Left ventricle myocardium inferior (tissue), 1 donor: ENCODE measurements around the gene ZP2. TPM values are rescaled to one million over a fixed set of nuclear protein-coding genes. Genes with fewer than 3 reads are reported as not detected.
"Not testable (repeated sequence)": the region's sequence is repeated elsewhere in the genome, so short reads cannot be mapped to it uniquely, and the experiment has no call there.

Experiments used
- DNase-seq: peaks from one replicate; pipeline ENCODE4 v3.0.0-alpha.2; 2020
- H3K27ac ChIP-seq: fragments of 200-600 bp; replicated peaks from 2 replicates; pipeline ENCODE4 v1.8.0; 2021
- H3K27me3 ChIP-seq: fragments of 200-600 bp; 2 replicates; pipeline ENCODE4 v1.8.0; 2021; ENCODE audit warnings: low read depth
- H3K36me3 ChIP-seq: fragments of 200-600 bp; 2 replicates; pipeline ENCODE4 v1.8.0; 2021
- H3K4me1 ChIP-seq: fragments of 200-600 bp; 2 replicates; pipeline ENCODE4 v1.8.0; 2021
- H3K4me3 ChIP-seq: fragments of 200-600 bp; 2 replicates; pipeline ENCODE4 v1.8.0; 2021; ENCODE audit warnings: mild to moderate bottlenecking, moderate library complexity
- H3K9me3 ChIP-seq: fragments of 200-600 bp; replicated peaks from 2 replicates; pipeline ENCODE4 v1.8.0; 2021
- intact Hi-C: fragments of 100-400 bp; cut with micrococcal nuclease; formaldehyde crosslinking; loops from one replicate; pipeline ENCODE4 v1.11.0; 2022
- total RNA-seq: library from RNA; stranded (reverse); fragmentation: NEBNext Ultra II Directional; extraction: Animal tissue kit (Norgen Biotek cat#: 25700); gene quantifications from one replicate; pipeline ENCODE4 v1.2.1, GENCODE V29; 2021
- TF ChIP-seq, protein P1 (sequence below): fragments of 200-600 bp; IDR thresholded peaks from 2 replicates; pipeline ENCODE4 v1.8.0; 2021; ENCODE audit warnings: antibody characterized with exemption, mild to moderate bottlenecking, borderline replicate concordance
- donor health status: DM: no; HTN: yes; CAD: no; lungs with severe emphysema.

ZP2 gene
- total RNA-seq, 1 donor from 2014 or later, result not detected

DNA sequence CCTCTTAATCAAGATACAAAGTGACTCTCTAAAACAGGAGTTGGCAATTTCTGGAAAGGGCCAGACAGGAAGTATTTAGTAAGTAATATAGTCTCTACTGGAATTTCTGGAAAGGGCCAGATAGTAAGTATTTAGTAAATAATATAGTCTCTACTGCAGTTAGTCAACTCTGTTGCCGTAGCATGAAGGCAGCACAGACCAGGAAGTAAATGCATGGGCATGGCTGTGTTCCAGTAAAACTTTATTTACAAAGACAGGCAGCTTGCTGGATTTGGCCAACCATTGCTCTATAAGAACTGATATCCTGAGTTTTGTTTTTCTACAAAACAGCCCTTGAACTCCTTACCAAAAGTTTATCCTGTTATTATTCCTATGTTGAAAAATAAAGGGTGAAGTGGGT lies 36.0 kb downstream of the ZP2 start:
- H3K27ac ChIP-seq, result no peak overlapping the region
- no peaks in the 10 kb centered on the region for H3K9me3 ChIP-seq
- H3K27me3 ChIP-seq, result no peaks in the 10 kb centered on the region
- intact Hi-C loops, result no loop called here
- H3K36me3 ChIP-seq, result peaks cover 99% of the 10 kb centered on the region
- no peak overlapping the region for H3K4me3 ChIP-seq
- TF ChIP-seq, protein P1, sequence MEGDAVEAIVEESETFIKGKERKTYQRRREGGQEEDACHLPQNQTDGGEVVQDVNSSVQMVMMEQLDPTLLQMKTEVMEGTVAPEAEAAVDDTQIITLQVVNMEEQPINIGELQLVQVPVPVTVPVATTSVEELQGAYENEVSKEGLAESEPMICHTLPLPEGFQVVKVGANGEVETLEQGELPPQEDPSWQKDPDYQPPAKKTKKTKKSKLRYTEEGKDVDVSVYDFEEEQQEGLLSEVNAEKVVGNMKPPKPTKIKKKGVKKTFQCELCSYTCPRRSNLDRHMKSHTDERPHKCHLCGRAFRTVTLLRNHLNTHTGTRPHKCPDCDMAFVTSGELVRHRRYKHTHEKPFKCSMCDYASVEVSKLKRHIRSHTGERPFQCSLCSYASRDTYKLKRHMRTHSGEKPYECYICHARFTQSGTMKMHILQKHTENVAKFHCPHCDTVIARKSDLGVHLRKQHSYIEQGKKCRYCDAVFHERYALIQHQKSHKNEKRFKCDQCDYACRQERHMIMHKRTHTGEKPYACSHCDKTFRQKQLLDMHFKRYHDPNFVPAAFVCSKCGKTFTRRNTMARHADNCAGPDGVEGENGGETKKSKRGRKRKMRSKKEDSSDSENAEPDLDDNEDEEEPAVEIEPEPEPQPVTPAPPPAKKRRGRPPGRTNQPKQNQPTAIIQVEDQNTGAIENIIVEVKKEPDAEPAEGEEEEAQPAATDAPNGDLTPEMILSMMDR, result no peak
- DNase-seq, result no peak
- peaks cover 6% of the 10 kb centered on the region for H3K4me1 ChIP-seq

DNA sequence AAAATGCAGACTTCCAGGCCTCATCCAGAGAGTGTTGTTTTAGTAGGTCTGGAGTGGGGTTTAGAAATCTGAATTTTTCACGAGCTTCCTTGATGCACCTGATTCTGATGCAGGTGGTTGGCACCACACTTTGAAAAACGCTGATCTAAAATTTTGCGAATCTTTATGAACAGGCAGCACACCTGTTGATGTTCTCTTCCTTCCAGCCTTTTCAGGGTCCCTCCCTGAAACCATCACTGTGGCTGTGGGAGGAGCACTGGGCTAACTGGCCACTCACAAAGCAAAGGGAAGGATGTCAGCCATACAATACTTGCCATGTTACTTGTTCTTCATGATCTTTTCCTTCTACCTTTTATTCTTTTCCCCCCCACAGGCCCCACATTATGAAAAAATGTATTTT lies 38.7 kb downstream of the ZP2 start:
- Histone ChIP-seq H3K27ac (no peak overlapping the region), H3K27me3 (no peaks in the 10 kb centered on the region), H3K36me3 (peaks cover 81% of the 10 kb centered on the region), H3K4me1 (peaks cover 7% of the 10 kb centered on the region), H3K4me3 (no peak overlapping the region), H3K9me3 (no peaks in the 10 kb centered on the region)
- TF ChIP-seq, protein P1, result no peak
- DNase-seq, result no peak
- intact Hi-C loops, result no loop called here

DNA sequence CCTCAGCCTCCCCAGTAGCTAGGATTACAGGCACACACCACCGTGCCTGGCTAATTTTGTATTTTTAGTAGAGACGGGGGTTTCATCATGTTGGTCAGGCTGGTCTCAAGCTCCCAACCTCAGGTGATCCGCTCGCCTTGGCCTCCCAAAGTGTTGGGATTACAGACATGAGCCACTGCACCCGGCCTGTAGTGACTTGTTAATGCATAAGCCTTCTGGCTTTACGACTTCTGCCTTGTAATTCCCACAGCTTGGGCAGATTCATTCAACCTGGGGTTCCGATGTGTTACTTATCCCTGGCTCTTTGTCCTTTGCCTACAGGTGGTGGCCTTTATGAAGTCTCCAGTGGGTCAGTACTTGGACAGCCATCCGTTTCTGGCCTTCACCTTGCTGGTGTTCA lies 41.3 kb downstream of the ZP2 start:
- intact Hi-C loops, H3K9me3 ChIP-seq, H3K27ac ChIP-seq, H3K4me1 ChIP-seq, DNase-seq, H3K4me3 ChIP-seq, H3K27me3 ChIP-seq: not testable (repeated sequence)
- peaks cover 77% of the 10 kb centered on the region for H3K36me3 ChIP-seq

DNA sequence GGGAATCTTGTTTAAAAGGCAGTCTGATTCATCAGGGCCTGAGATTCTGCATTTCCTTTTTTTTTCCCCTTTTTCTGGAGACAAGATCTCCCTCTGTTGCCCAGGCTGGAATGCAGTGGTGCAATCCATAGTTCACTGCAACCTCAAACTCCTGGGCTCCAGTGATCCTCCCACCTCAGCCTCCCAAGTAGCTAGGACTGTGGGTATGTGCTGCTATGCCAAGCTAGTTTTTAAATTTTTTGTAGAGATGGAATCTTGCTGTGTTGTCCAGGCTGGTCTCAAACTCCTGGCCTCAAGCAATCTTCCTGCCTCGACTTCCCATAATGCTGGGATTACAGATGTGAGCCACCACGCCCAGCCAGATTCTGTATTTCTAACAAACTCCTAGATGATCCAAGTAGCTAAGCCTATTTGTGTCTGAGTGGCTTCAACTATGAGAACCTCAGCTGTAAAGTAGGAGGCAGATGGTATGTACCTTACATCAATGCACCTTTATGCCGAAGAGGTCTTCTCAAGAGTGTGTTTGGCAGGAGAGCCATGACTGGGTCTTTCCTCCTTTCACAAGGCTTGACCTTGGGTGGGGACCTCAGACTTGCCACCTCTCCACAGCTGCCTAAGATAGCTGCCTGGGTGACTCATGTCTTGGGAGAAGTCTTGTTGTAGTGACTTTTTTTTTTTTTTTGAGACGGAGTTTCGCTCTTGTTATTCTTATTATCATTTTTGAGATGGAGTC lies 42.0 kb downstream of the ZP2 start:
- peaks cover 15% of the 10 kb centered on the region for H3K4me1 ChIP-seq
- intact Hi-C loops, result no loop called here
- H3K27me3 ChIP-seq, result no peaks in the 10 kb centered on the region
- H3K9me3 ChIP-seq, result no peaks in the 10 kb centered on the region
- DNase-seq, result no peak
- H3K4me3 ChIP-seq, result no peak overlapping the region
- TF ChIP-seq, protein P1, result no peak
- H3K36me3 ChIP-seq, result peaks cover 77% of the 10 kb centered on the region
- H3K27ac ChIP-seq, result no peak overlapping the region

DNA sequence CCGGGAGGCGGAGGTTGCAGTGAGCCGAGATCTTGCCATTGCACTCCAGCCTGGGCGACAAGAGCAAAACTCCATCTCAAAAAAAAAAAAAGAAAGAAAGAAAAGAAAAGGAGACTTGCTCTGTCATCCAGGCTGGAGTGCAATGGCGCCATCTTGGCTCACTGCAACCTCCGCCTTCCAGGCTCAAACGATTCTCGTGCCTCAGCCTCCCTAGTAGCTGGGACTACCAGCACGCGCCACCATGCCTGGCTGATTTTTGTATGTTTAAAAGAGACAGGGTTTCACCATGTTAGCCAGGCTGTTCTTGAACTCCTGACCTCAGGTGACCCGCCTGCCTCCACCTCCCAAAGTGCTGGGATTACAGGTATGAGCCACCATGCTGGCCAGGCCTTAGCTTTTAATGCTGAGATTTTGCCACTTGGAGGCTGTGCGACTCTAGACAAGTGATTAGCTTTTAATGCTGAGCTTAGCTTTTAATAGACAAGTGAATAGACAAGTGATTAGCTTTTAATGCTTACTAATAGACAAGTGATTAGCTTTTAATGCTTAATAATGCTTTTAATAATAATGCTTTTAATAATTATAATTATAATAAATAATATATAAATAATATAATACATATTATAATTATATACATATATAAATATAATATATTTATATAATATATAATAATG lies 43.3 kb downstream of the ZP2 start:
- H3K9me3 ChIP-seq, result no peaks in the 10 kb centered on the region
- intact Hi-C loops, result no loop called here
- TF ChIP-seq, protein P1, result no peak

DNA sequence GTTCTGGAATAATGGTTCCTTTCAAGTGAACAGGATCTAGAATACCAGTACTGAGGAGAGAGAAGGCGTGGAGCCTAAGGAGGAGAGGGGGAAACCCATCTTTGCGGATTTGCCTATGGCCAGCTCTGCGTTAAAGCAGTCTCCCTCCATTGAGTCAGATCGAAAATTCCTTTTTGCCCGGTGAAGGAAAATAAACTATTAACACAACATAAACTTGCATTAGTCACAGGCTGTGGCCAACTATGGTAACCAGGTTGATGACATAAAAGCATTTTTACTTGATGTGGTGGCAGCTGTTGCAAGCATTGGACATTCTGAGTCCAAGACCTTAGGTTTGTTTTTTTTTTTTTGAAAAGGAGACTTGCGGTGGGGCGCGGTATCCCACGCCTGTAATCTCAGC lies 44.0 kb downstream of the ZP2 start:
- intact Hi-C loops, result no loop called here
- peak overlapping the region; percentile 12 for H3K27ac ChIP-seq
- H3K4me1 ChIP-seq, result peaks cover 35% of the 10 kb centered on the region
- TF ChIP-seq, protein P1, result no peak
- H3K36me3 ChIP-seq, result peaks cover 63% of the 10 kb centered on the region
- H3K9me3 ChIP-seq, result no peaks in the 10 kb centered on the region
- no peak for DNase-seq
- H3K4me3 ChIP-seq, result no peak overlapping the region
- no peaks in the 10 kb centered on the region for H3K27me3 ChIP-seq

More for the DNA sequence above, 43.3 kb downstream of the ZP2 start:
- Histone ChIP-seq H3K4me1 (peaks cover 28% of the 10 kb centered on the region), H3K4me3 (no peak overlapping the region), H3K36me3 (peaks cover 70% of the 10 kb centered on the region), H3K27me3 (no peaks in the 10 kb centered on the region), H3K27ac (no peak overlapping the region)
- no peak for DNase-seq
